Inflammatory macrophage treated with lipopolysaccharide for 4 hours (primary cell): Measurements from ENCODE around the gene CFAP410.
"Not testable (repeated sequence)": the region's sequence is repeated elsewhere in the genome, so short reads cannot be mapped to it uniquely, and the experiment has no call there.

Source experiments
- DNase-seq: peaks from one replicate; pipeline ENCODE4 v3.0.0-alpha.2; 2020

Gene CFAP410

GRCh38 chr21:44350773-44351481, 11.7 kb upstream of the CFAP410 start:
- peak; percentile 19 for DNase-seq

GRCh38 chr21:44349847-44350772, 10.9 kb upstream of the CFAP410 start:
- no peak for DNase-seq

GRCh38 chr21:44349416-44349846, 10.2 kb upstream of the CFAP410 start:
- DNase-seq: no peak

- DNase-seq: no peak
Measured at GRCh38 chr21:44348861-44349260, 9.7 kb upstream of the CFAP410 start.

- no peak for DNase-seq
Measured at GRCh38 chr21:44347911-44348451, 8.8 kb upstream of the CFAP410 start.

- no peak for DNase-seq
Measured at GRCh38 chr21:44345495-44345894, 6.3 kb upstream of the CFAP410 start.

GRCh38 chr21:44344541-44345183, 5.5 kb upstream of the CFAP410 start:
- no peak for DNase-seq

- DNase-seq: not testable (repeated sequence)
Measured at GRCh38 chr21:44342981-44343380, 3.8 kb upstream of the CFAP410 start.

- DNase-seq: not testable (repeated sequence)
Measured at GRCh38 chr21:44341726-44342458, 2.7 kb upstream of the CFAP410 start.

- DNase-seq: peak; percentile 21
Measured at GRCh38 chr21:44337941-44338895, 972 bp downstream of the CFAP410 start.

GRCh38 chr21:44337449-44337848, 1.7 kb downstream of the CFAP410 start:
- no peak for DNase-seq

- DNase-seq: no peak
Measured at GRCh38 chr21:44335266-44336059, 3.7 kb downstream of the CFAP410 start.

GRCh38 chr21:44334329-44335030, 4.7 kb downstream of the CFAP410 start:
- DNase-seq: no peak

GRCh38 chr21:44333509-44334328, 5.5 kb downstream of the CFAP410 start:
- no peak for DNase-seq

- DNase-seq: no peak
Measured at GRCh38 chr21:44332965-44333364, 6.2 kb downstream of the CFAP410 start.

GRCh38 chr21:44332383-44332782, 6.8 kb downstream of the CFAP410 start:
- no peak for DNase-seq

- no peak for DNase-seq
Measured at GRCh38 chr21:44331650-44332307, 7.4 kb downstream of the CFAP410 start.

GRCh38 chr21:44331209-44331608, 8.0 kb downstream of the CFAP410 start:
- DNase-seq: no peak
